NT2/D1 (cell line): ENCODE data around the gene IFRD2.
A peak's percentile ranks its signal among the peaks of the same experiment; 100 is the strongest.
"Not testable (repeated sequence)": the region's sequence is repeated elsewhere in the genome, so short reads cannot be mapped to it uniquely, and the experiment has no call there.

Source experiments
- DNase-seq: peaks from one replicate; pipeline ENCODE4 v3.0.0-alpha.2; 2011; ENCODE audit warnings: low read depth, low spot score
- H3K27me3 ChIP-seq: 2 replicates; pipeline ENCODE4 v1.6.0; 2011; ENCODE audit warnings: mild to moderate bottlenecking; ENCODE audit not compliant: insufficient read length, insufficient read depth
- H3K36me3 ChIP-seq: 2 replicates; pipeline ENCODE4 v1.6.1; 2011; ENCODE audit warnings: mild to moderate bottlenecking, low read length, mixed read lengths; ENCODE audit not compliant: insufficient read depth, insufficient read length
- H3K4me1 ChIP-seq: 2 replicates; pipeline ENCODE4 v1.5.1; 2011; ENCODE audit not compliant: insufficient read depth, insufficient read length
- H3K4me3 ChIP-seq: 2 replicates; pipeline ENCODE4 v1.5.1; 2011; ENCODE audit warnings: low read depth; ENCODE audit not compliant: insufficient read length
- H3K9ac ChIP-seq: 2 replicates; pipeline ENCODE4 v1.6.0; 2011; ENCODE audit warnings: low read depth; ENCODE audit not compliant: insufficient read length
- H3K9me3 ChIP-seq: 2 replicates; pipeline ENCODE4 v1.5.1; 2011; ENCODE audit warnings: mild to moderate bottlenecking, low read length; ENCODE audit not compliant: insufficient read depth
- SUZ12 ChIP-seq: IDR thresholded peaks from 2 replicates; pipeline ENCODE4 v1.6.1; 2011; ENCODE audit not compliant: insufficient read length, insufficient read depth; ENCODE audit errors: extremely low read depth
- YY1 ChIP-seq: IDR thresholded peaks from 2 replicates; pipeline ENCODE4 v1.6.1; 2011; ENCODE audit not compliant: insufficient read length, insufficient read depth
- ZNF274 ChIP-seq: IDR thresholded peaks from 2 replicates; pipeline ENCODE4 v1.6.1; 2011; ENCODE audit warnings: mild to moderate bottlenecking, low read depth, low read length

The IFRD2 gene

GRCh38 chr3:50245831-50246516 lies 46.3 kb downstream of the IFRD2 start:
- DNase-seq: peak; percentile 93
- Histone ChIP-seq H3K36me3 (peaks cover 72% of the 10 kb centered on the region), H3K9me3 (no peaks in the 10 kb centered on the region), H3K4me3 (no peak overlapping the region), H3K4me1 (peaks cover 73% of the 10 kb centered on the region), H3K9ac (peak overlapping the region; percentile 76), H3K27me3 (no peaks in the 10 kb centered on the region)
- TF ChIP-seq YY1: no peak
- TF ChIP-seq SUZ12: no peak
- TF ChIP-seq ZNF274: no peak

DNA sequence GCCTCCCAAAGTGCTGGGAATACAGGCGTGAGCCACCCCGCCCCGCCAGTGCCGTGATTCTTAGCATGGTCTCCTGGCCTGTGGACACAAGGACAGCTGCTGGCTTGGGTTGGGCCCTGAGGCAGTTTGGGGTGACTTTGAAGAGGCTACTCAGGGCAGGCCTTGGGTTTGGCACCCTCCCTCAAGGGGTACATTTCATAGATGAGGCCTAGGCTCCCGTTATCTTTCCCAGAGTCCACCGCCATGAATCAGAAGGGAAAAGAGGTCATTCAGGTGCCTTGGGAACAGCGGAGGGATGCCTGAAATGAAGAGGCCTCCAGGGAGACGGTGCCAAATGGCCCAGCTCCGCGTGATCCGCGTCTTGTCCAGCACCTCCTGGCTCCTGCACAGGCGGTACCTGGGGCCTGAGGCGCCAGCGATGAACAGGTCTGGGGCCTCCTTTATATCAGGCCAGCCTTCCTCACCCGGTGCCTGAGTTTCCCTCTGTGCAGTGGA lies 46.9 kb downstream of the IFRD2 start:
- H3K4me1 ChIP-seq: peaks cover 75% of the 10 kb centered on the region
- TF ChIP-seq YY1: no peak
- no peak for TF ChIP-seq SUZ12
- TF ChIP-seq ZNF274: no peak
- no peaks in the 10 kb centered on the region for H3K9me3 ChIP-seq
- H3K9ac ChIP-seq: peak overlapping the region; percentile 76
- no peaks in the 10 kb centered on the region for H3K27me3 ChIP-seq
- DNase-seq: no peak
- H3K4me3 ChIP-seq: no peak overlapping the region
- H3K36me3 ChIP-seq: peaks cover 69% of the 10 kb centered on the region

DNA sequence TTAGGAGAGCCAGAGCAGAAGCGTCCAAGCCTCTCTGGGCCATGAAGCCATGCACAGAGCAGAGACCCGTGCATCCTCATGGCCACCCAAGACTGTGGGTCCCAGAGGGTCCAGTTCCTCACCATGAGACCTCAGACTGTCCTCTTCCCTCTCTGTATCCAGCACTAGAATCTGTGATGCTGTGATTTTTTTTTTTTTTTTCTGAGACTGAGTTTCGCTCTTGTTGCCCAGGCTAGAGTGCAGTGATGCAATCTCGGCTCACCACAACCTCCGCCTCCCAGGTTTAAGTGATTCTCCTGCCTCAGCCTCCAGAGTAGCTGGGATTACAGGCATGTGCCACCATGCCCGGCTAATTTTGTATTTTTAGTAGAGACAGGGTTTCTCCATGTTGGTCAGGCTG lies 47.4 kb downstream of the IFRD2 start:
- H3K9ac ChIP-seq: peak overlapping the region; percentile 15
- DNase-seq, H3K9me3 ChIP-seq, H3K4me3 ChIP-seq, H3K27me3 ChIP-seq: not testable (repeated sequence)
- peaks cover 74% of the 10 kb centered on the region for H3K4me1 ChIP-seq
- H3K36me3 ChIP-seq: peaks cover 68% of the 10 kb centered on the region

DNA sequence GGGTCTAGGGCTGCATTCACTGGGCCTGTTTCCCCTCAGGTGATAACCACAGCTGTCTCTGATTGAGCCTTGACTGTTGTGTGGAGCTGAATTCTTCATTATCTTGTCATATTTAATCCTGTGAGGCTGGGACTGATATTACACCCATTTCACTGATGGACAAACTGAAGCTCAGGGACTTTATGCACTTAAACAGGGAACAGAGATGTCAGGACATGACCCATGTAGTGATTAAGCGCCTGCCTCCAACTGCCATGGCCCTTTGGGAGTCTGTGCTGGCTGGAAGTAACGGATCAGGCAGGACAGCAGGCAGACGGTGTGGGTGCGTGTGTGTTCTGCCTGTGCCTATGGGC lies 48.7 kb downstream of the IFRD2 start:
- peaks cover 68% of the 10 kb centered on the region for H3K36me3 ChIP-seq
- no peaks in the 10 kb centered on the region for H3K27me3 ChIP-seq
- peaks cover 69% of the 10 kb centered on the region for H3K4me1 ChIP-seq
- TF ChIP-seq ZNF274 (no peak), SUZ12 (no peak), YY1 (no peak)
- no peak for DNase-seq
- H3K9me3 ChIP-seq: no peaks in the 10 kb centered on the region
- H3K9ac ChIP-seq: peak overlapping the region; percentile 52
- no peak overlapping the region for H3K4me3 ChIP-seq

DNA sequence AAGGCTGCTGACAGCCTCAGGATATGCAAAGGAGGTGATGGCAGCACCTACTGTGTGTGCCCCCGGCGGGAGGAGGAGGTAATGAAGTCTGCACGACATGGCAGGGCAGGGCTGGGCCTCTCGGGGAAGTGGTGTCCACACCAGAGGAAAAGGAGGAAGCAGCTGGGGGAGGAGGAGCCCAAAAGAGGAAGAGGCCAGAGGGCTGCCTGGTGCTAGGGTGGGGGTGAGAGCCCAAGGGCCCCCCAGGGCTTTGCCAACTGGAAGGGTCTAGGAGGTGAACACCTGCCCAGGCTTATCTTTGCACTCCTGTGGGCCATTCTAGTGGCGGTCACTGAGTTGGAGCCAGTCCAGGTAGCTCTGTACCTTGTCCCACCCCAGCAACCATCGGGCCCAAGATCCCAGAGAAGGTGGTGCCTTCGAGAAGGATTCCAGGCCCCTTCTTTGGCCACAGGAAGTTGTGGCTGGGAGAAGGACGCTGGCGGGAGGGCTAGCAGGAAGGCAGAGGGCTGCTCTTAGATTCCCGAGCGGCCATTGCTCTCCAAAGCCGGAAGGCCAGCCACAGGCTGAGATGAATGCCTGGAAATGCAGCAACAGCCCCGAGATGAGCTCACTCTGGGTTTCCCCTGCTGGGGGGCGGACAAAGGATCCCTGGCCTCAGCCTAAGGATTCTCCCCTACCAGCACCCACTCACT lies 49.2 kb downstream of the IFRD2 start:
- H3K4me3 ChIP-seq: no peak overlapping the region
- DNase-seq: no peak
- H3K4me1 ChIP-seq: peaks cover 69% of the 10 kb centered on the region
- no peaks in the 10 kb centered on the region for H3K9me3 ChIP-seq
- H3K9ac ChIP-seq: no peak overlapping the region
- TF ChIP-seq ZNF274: no peak
- TF ChIP-seq YY1: no peak
- no peak for TF ChIP-seq SUZ12
- peaks cover 69% of the 10 kb centered on the region for H3K36me3 ChIP-seq
- no peaks in the 10 kb centered on the region for H3K27me3 ChIP-seq

- DNase-seq: no peak
- H3K4me1 ChIP-seq: peaks cover 72% of the 10 kb centered on the region
Observed at GRCh38 chr3:50242381-50242770, 49.9 kb downstream of the IFRD2 start.

GRCh38 chr3:50241713-50242380 lies 50.4 kb downstream of the IFRD2 start:
- H3K36me3 ChIP-seq: peaks cover 65% of the 10 kb centered on the region
- TF ChIP-seq YY1 (no peak), ZNF274 (no peak), SUZ12 (no peak)
- no peaks in the 10 kb centered on the region for H3K27me3 ChIP-seq
- H3K9ac ChIP-seq: peak overlapping the region; percentile 83
- no peaks in the 10 kb centered on the region for H3K9me3 ChIP-seq
- peak overlapping the region; percentile 21 for H3K4me3 ChIP-seq
- DNase-seq: no peak
- peaks cover 70% of the 10 kb centered on the region for H3K4me1 ChIP-seq

More at GRCh38 chr3:50242381-50242770, 49.9 kb downstream of the IFRD2 start:
- Histone ChIP-seq H3K9ac (peak overlapping the region; percentile 39), H3K9me3 (no peaks in the 10 kb centered on the region), H3K4me3 (no peak overlapping the region), H3K36me3 (peaks cover 68% of the 10 kb centered on the region), H3K27me3 (no peaks in the 10 kb centered on the region)
- no peak for TF ChIP-seq SUZ12
- no peak for TF ChIP-seq YY1
- no peak for TF ChIP-seq ZNF274
